ENCODE measurements around the gene KRTAP9-6.
"Not testable (repeated sequence)": the region's sequence is repeated elsewhere in the genome, so short reads cannot be mapped to it uniquely, and the experiment has no call there.

Gene KRTAP9-6

GRCh38 chr17:41271858-41272257 is 6.7 kb downstream of the KRTAP9-6 start:
- H3K27ac Mint-ChIP-seq: no peak overlapping the region
- H3K9me3 Mint-ChIP-seq: no peaks in the 10 kb centered on the region
- TF ChIP-seq, protein P1, sequence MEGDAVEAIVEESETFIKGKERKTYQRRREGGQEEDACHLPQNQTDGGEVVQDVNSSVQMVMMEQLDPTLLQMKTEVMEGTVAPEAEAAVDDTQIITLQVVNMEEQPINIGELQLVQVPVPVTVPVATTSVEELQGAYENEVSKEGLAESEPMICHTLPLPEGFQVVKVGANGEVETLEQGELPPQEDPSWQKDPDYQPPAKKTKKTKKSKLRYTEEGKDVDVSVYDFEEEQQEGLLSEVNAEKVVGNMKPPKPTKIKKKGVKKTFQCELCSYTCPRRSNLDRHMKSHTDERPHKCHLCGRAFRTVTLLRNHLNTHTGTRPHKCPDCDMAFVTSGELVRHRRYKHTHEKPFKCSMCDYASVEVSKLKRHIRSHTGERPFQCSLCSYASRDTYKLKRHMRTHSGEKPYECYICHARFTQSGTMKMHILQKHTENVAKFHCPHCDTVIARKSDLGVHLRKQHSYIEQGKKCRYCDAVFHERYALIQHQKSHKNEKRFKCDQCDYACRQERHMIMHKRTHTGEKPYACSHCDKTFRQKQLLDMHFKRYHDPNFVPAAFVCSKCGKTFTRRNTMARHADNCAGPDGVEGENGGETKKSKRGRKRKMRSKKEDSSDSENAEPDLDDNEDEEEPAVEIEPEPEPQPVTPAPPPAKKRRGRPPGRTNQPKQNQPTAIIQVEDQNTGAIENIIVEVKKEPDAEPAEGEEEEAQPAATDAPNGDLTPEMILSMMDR (IDR thresholded peaks at IDR 0.05; ENCODE audit: unreplicated experiment in 3 of 3): no peak
- H3K4me3 Mint-ChIP-seq: no peak overlapping the region
- H3K27me3 Mint-ChIP-seq (ENCODE audit: low read depth): peaks cover 11% of the 10 kb centered on the region
- H3K36me3 Mint-ChIP-seq (ENCODE audit: low read depth): no peaks in the 10 kb centered on the region
- H3K4me1 Mint-ChIP-seq: no peaks in the 10 kb centered on the region

GRCh38 chr17:41275648-41276190 is 10.5 kb downstream of the KRTAP9-6 start, which contains the start of gene KRTAP9-7:
Gene KRTAP9-7, plus strand, starts transcription at chr17:41275698. Its CDS starts 0 bp downstream, at chr17:41275698.
- not testable (repeated sequence) for H3K4me1 Mint-ChIP-seq; H3K36me3 Mint-ChIP-seq (ENCODE audit: low read depth); H3K9me3 Mint-ChIP-seq; H3K27ac Mint-ChIP-seq; H3K4me3 Mint-ChIP-seq
- peaks cover 18% of the 10 kb centered on the region for H3K27me3 Mint-ChIP-seq (ENCODE audit: low read depth)

- Mint-ChIP-seq H3K27me3 (ENCODE audit: low read depth) (peaks cover 18% of the 10 kb centered on the region), H3K36me3 (ENCODE audit: low read depth) (no peaks in the 10 kb centered on the region), H3K9me3 (peaks cover 6% of the 10 kb centered on the region), H3K4me1 (no peaks in the 10 kb centered on the region), H3K4me3 (no peak overlapping the region), H3K27ac (no peak overlapping the region)
- TF ChIP-seq, protein P1 (IDR thresholded peaks at IDR 0.05; ENCODE audit: unreplicated experiment in 3 of 3): no peak
These were observed 13.2 kb downstream of the KRTAP9-6 start for GRCh38 chr17:41278176-41278955.

DNA sequence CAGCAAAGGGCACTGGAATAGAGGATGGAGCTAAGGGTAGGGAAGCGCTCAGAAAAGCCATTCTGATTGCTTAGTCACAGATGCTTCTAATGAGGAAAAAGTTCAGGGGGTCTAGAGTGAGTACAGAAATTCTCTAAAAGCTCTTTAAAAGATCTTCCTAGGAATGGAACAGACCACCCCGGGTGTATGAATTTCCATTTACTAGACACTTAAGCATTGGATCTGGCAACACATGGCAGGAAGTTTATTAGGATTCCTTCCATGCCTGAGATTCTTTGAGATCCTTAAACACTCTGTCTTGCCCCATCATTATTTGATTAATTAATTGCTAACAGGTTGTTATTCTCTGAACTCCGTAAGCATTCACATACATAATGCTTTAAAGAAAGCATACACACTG is 18.9 kb downstream of the KRTAP9-6 start:
- no peak overlapping the region for H3K27ac Mint-ChIP-seq
- TF ChIP-seq, protein P1 (IDR thresholded peaks at IDR 0.05; ENCODE audit: unreplicated experiment in 3 of 3): no peak
- H3K36me3 Mint-ChIP-seq (ENCODE audit: low read depth): no peaks in the 10 kb centered on the region
- H3K4me1 Mint-ChIP-seq: peaks cover 4% of the 10 kb centered on the region
- H3K27me3 Mint-ChIP-seq (ENCODE audit: low read depth): peaks cover 3% of the 10 kb centered on the region
- peaks cover 6% of the 10 kb centered on the region for H3K9me3 Mint-ChIP-seq
- no peak overlapping the region for H3K4me3 Mint-ChIP-seq

DNA sequence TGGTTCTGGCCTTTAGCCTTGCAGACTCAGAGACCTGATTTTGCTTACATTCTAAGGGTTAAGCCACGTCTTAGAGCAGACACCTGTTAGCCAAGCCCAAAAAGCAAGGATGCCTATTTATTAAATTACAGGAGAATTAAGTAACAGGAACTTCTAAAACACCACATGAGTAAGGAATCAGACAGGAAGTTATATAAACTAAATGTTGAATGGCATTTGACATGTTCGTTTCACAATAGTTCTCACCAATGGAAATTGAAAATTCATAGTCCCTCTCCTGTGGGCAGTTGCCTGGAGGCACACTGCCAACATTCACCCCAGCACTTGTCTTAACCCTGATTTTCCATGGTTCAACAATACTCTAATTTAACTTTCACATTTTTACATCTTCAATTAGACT is 19.4 kb downstream of the KRTAP9-6 start:
- H3K4me1 Mint-ChIP-seq: peaks cover 4% of the 10 kb centered on the region
- no peak overlapping the region for H3K4me3 Mint-ChIP-seq
- H3K36me3 Mint-ChIP-seq (ENCODE audit: low read depth): no peaks in the 10 kb centered on the region
- no peaks in the 10 kb centered on the region for H3K27me3 Mint-ChIP-seq (ENCODE audit: low read depth)
- H3K27ac Mint-ChIP-seq: no peak overlapping the region
- H3K9me3 Mint-ChIP-seq: peaks cover 6% of the 10 kb centered on the region
- TF ChIP-seq, protein P1 (IDR thresholded peaks at IDR 0.05; ENCODE audit: unreplicated experiment in 3 of 3): no peak

DNA sequence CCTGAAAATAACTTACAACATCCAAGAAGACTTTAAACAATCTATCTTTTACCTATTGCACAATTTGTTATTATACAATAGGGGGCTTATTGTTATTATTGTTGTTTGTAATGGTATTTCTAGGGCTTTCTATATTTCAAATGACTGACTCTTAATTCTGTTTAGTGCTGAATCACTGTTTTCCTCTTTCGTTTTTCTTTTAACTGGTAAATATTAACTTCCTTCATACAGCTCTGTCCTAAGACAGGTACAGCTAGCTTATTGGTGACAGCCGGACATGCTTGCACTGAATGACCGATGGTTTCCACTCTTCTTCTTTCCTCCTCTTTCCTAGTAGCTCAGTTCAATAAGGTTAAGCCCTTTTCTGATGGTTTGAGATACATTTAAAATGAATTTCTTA is 21.9 kb downstream of the KRTAP9-6 start:
- Mint-ChIP-seq H3K27ac (no peak overlapping the region), H3K4me1 (peaks cover 4% of the 10 kb centered on the region), H3K27me3 (ENCODE audit: low read depth) (peaks cover 4% of the 10 kb centered on the region), H3K4me3 (no peak overlapping the region), H3K9me3 (no peaks in the 10 kb centered on the region), H3K36me3 (ENCODE audit: low read depth) (no peaks in the 10 kb centered on the region)
- TF ChIP-seq, protein P1 (IDR thresholded peaks at IDR 0.05; ENCODE audit: unreplicated experiment in 3 of 3): no peak
